Measurements from ENCODE around the gene FAM227B.

DNA sequence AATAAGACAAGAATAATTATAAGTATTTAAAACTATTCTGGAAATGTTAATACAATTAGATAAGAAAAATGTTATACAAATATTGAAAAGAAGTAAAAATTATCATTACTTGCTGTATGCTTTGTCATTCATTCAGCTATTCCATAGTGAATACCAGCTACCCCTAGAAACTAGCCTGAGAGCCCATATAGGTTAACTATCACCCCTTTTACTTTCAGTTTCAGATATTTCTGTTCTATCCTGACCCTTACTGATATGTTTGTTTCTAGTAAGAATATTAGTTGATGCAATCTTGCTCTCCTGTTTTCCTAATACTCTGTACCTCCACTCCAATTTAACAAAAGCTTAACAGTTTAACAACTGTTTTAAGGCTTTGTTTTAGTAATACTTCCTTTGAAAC is 31.6 kb downstream of the FAM227B start:
- TF ChIP-seq, protein P1, sequence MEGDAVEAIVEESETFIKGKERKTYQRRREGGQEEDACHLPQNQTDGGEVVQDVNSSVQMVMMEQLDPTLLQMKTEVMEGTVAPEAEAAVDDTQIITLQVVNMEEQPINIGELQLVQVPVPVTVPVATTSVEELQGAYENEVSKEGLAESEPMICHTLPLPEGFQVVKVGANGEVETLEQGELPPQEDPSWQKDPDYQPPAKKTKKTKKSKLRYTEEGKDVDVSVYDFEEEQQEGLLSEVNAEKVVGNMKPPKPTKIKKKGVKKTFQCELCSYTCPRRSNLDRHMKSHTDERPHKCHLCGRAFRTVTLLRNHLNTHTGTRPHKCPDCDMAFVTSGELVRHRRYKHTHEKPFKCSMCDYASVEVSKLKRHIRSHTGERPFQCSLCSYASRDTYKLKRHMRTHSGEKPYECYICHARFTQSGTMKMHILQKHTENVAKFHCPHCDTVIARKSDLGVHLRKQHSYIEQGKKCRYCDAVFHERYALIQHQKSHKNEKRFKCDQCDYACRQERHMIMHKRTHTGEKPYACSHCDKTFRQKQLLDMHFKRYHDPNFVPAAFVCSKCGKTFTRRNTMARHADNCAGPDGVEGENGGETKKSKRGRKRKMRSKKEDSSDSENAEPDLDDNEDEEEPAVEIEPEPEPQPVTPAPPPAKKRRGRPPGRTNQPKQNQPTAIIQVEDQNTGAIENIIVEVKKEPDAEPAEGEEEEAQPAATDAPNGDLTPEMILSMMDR (IDR thresholded peaks at IDR 0.05) = no peak
- TF ChIP-seq POLR2AphosphoS5 (IDR thresholded peaks at IDR 0.05; ENCODE audit: insufficient read depth in 1 of 2, low read depth in 1 of 2) (no peak), POLR2A (IDR thresholded peaks at IDR 0.05) (no peak)

All from vagina (tissue), 2 donors.